Posterior vena cava (tissue), 2 donors: ENCODE data around the gene APCDD1. TPM values are rescaled to one million over a fixed set of nuclear protein-coding genes. Genes with fewer than 3 reads are reported as not detected.

ENCODE experiments used
- DNase-seq: peaks from one replicate; pipeline ENCODE4 v3.0.0-alpha.2; 2020; ENCODE audit warnings: low spot score
- intact Hi-C, 2 donors: fragments of 100-400 bp; cut with DNase I; formaldehyde crosslinking; loops; one replicate each; pipeline versions ENCODE4 v1.14.1 to v1.14.2; 2022 to 2023
- long read RNA-seq, 2 donors: library from polyadenylated mRNA; unstranded; transcript quantifications; one replicate each; pipeline ENCODE4 v2.0.0, GENCODE V29; 2020 to 2021
- total RNA-seq, 2 donors: library from RNA; stranded (reverse); fragmentation: NEBNext Ultra II Directional; extraction: Animal tissue kit (Norgen Biotek cat#: 25700); gene quantifications; one replicate each; pipeline ENCODE4 v1.2.1, GENCODE V29; 2021
- donor health status: DM: yes; HTN: yes; CAD: no.
- donor health status: DM: yes; HTN: yes; CAD: no.

Gene APCDD1
- 10 to 100 TPM; 13.9 to 38.5 TPM for total RNA-seq
- long read RNA-seq, donor 1, transcript APCDD1-201 (5 exons, 3,809 nt) = major isoform, 14 of 30 reads
- long read RNA-seq, donor 1, partial matches to known transcripts = 14 of 30 reads
- long read RNA-seq, donor 1, other reads (novel, unspliced or antisense) = 2 of 30 reads
- long read RNA-seq, donor 2, partial matches to known transcripts = 16 of 17 reads
- long read RNA-seq, donor 2, other reads (novel, unspliced or antisense) = 1 of 17 reads

- DNase-seq = peak; percentile 87
- intact Hi-C loops = no loop called here
These were observed at the start of gene APCDD1 for GRCh38 chr18:10453806-10454680. APCDD1 (plus strand) TSS chr18:10454635; CDS start chr18:10454982, 347 bp downstream.

- intact Hi-C loops = no loop called here
These were observed 49.4 kb upstream of the APCDD1 start for GRCh38 chr18:10405014-10405493.

DNA sequence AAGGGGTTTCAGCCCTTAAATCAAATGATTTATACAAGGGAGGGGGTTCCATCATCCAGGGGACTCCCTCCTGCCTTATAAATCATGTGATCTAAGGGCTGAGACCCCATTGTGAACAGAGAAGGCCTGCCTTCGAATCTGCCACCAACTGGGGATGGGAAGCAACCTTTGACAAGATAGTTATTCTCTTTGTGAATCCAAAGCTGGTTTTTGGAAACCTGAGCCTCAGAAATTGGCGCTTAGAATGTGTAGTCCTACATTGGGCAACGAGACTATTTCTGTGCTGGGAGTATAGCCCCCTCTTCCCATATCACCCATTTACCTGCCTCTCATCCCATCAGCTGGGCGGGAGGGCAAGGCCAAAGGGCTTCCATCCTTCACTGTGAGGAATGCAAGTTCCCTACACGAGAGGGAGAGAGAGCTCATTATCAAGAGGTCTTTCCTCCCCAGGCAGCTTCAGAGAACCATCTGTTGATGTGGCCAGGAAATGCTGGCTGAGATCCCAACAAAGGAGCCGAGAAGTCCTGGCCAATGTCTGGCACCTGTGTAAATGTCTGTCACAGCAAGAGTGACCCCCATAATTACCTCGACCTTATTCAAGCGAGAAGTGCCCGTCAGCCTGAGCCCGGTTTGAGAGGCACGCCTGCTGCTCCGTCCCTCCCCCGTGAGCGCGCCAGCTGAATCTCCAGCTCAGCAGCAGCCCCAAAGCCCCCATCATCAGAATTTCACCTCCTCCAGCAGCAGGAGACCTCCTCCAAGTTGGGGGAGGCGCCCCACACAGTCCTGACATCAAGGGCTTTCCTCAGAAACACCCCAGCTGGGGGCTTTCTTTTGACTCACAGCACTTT lies 48.4 kb upstream of the APCDD1 start:
- no peak for DNase-seq
- intact Hi-C loops = no loop called here

More at GRCh38 chr18:10405014-10405493, 49.4 kb upstream of the APCDD1 start:
- DNase-seq = no peak

DNA sequence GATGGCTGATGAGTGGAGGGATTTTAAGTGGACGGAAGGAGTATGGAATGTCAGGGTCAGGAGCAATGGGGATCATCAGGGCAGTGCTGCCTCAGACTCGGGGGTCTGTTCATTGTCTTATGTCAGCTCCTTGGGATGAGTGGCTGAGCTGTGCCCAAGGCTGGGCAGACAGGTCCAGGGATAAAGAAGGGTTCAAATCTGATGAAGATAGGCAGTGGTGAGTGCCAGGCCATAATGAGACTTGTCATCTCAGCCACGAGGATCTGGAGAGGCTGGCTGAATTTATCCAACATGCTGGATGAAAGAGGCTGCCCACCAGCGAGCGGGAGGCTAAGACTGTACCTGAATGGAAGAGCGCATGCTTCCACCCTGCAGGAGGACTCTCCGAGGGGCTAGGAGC lies 46.3 kb upstream of the APCDD1 start:
- intact Hi-C loops = no loop called here
- no peak for DNase-seq

DNA sequence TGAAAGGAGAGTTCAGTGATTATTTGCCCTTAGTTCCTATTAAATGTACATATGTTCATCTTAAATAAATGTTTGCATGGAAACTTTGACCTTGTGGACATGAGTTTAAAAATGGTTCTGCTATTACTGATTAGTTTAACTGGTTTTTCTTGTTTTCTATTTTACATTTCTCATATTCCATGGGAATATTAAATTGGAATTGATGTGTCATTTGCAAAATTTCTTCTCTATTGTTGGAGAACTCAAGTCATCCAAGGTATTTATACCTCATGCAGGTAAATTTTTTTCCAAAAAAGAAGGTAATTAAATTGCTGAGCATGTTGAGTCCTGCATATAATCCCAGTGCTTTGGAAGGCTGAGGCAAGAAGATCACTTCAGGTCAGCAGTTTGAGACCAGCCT lies 45.4 kb upstream of the APCDD1 start:
- DNase-seq = no peak
- intact Hi-C loops = no loop called here

GRCh38 chr18:10410472-10411308 lies 43.7 kb upstream of the APCDD1 start:
- no peak for DNase-seq
- intact Hi-C loops = no loop called here

GRCh38 chr18:10412933-10413332 lies 41.5 kb upstream of the APCDD1 start:
- no peak for DNase-seq
- intact Hi-C loops = no loop called here

DNA sequence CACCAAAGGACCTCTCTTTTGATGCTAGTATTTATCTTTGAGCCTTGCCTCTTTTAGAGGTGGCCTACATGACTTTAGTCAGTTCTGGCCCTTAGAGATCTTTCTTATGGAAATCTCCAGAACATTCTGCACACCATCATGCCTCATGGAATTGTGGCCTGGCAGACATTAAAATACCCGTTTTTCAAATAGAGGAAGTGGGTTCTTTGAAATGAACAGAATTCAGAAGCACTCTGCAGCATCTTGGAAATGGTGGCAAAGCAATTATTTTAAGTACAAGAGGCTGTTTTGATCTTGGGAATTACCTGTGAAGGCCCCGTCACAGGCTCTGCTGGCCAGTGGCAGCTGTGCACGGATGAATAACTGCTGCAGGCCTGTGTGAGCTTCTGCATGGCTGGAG lies 40.7 kb upstream of the APCDD1 start:
- intact Hi-C loops = no loop called here
- no peak for DNase-seq

- DNase-seq = no peak
- intact Hi-C loops = no loop called here
These were observed 40.1 kb upstream of the APCDD1 start for GRCh38 chr18:10414293-10414842.

DNA sequence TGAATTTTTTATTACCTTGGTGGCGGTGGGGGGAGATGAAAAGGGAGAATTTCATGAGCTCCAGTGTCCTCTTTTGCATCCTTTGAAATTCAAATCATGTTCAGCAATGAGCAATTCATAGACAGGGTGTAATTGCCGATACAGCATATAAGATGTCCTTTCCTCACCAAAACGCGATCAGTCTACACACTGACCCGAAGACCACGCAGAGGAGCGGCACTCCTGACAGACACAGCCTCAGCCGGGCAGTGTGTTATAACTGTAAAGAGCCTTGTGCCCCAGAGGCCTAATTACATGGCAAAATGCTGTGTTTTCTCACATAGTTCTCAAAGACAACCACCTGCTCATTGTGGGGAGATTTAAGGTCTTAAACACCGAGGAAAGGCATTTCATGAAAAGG lies 38.4 kb upstream of the APCDD1 start:
- DNase-seq = no peak
- intact Hi-C loops = no loop called here

GRCh38 chr18:10417191-10417590 lies 37.2 kb upstream of the APCDD1 start:
- no peak for DNase-seq

GRCh38 chr18:10417664-10418063 lies 36.8 kb upstream of the APCDD1 start:
- intact Hi-C loops = no loop called here
- no peak for DNase-seq

More at GRCh38 chr18:10417191-10417590, 37.2 kb upstream of the APCDD1 start:
- intact Hi-C loops = no loop called here

- intact Hi-C loops = no loop called here
- DNase-seq = no peak
These were observed 35.6 kb upstream of the APCDD1 start for GRCh38 chr18:10418836-10419235.

- intact Hi-C loops = no loop called here
- no peak for DNase-seq
These were observed 34.9 kb upstream of the APCDD1 start for GRCh38 chr18:10419420-10420103.

- no peak for DNase-seq
- intact Hi-C loops = no loop called here
These were observed 33.7 kb upstream of the APCDD1 start for GRCh38 chr18:10420561-10421352.

GRCh38 chr18:10421859-10422258 lies 32.6 kb upstream of the APCDD1 start:
- no peak for DNase-seq
- intact Hi-C loops = no loop called here

- no peak for DNase-seq
- intact Hi-C loops = no loop called here
These were observed 31.7 kb upstream of the APCDD1 start for GRCh38 chr18:10422731-10423130.
